SK-N-SH treated with all-trans-retinoic acid at 6 μM for 48 hours (cell line): ENCODE measurements around the gene ARID1A.

Experiments used
- CREB5 ChIP-seq: fragments of 250-450 bp; sonication (Bioruptor Pico); IDR thresholded peaks from 2 replicates; pipeline ENCODE4 v1.5.1; 2020; ENCODE audit warnings: low read depth, mild to moderate bottlenecking, moderate library complexity
- CSRNP3 ChIP-seq: fragments of 250-450 bp; sonication (Bioruptor Pico); IDR thresholded peaks from 2 replicates; pipeline ENCODE4 v1.5.1; 2021; ENCODE audit warnings: mild to moderate bottlenecking, moderate library complexity
- ESRRG ChIP-seq: fragments of 250-450 bp; sonication (Bioruptor Pico); IDR thresholded peaks from 2 replicates; pipeline ENCODE4 v1.6.1; 2021; ENCODE audit warnings: mild to moderate bottlenecking
- ISL1 ChIP-seq: fragments of 250-450 bp; sonication (Bioruptor Pico); IDR thresholded peaks from 2 replicates; pipeline ENCODE4 v2.1.2; 2022; ENCODE audit warnings: mild to moderate bottlenecking, moderate library complexity
- OSR1 ChIP-seq: fragments of 250-450 bp; sonication (Bioruptor Pico); IDR thresholded peaks from 2 replicates; pipeline ENCODE4 v1.8.0; 2022; ENCODE audit warnings: moderate library complexity, mild to moderate bottlenecking, inconsistent platforms
- PATZ1 ChIP-seq: fragments of 250-450 bp; sonication (Bioruptor Pico); IDR thresholded peaks from 2 replicates; pipeline ENCODE4 v1.8.0; 2020; ENCODE audit warnings: mild to moderate bottlenecking, moderate library complexity, borderline replicate concordance
- PPARA ChIP-seq: fragments of 250-450 bp; sonication (Bioruptor Pico); IDR thresholded peaks from 2 replicates; pipeline ENCODE4 v1.5.0; 2020; ENCODE audit warnings: mild to moderate bottlenecking, borderline replicate concordance
- RARB ChIP-seq: fragments of 250-450 bp; sonication (Bioruptor Pico); IDR thresholded peaks from 2 replicates; pipeline ENCODE4 v1.8.0; 2021; ENCODE audit warnings: mild to moderate bottlenecking, moderate library complexity
- TCF4 ChIP-seq: fragments of 250-450 bp; sonication (Bioruptor Pico); IDR thresholded peaks from 2 replicates; pipeline ENCODE4 v1.8.0; 2021; ENCODE audit warnings: mild to moderate bottlenecking, moderate library complexity, borderline replicate concordance
- ZFP30 ChIP-seq: fragments of 450-650 bp; formaldehyde crosslinking; IDR thresholded peaks from 2 replicates; pipeline ENCODE4 v1.5.0; 2022; ENCODE audit warnings: mild to moderate bottlenecking, moderate library complexity
- ZNF8 ChIP-seq: fragments of 450-650 bp; formaldehyde crosslinking; IDR thresholded peaks from 2 replicates; pipeline ENCODE4 v1.5.0; 2020; ENCODE audit warnings: mild to moderate bottlenecking, moderate library complexity

- no peak for TF ChIP-seq ESRRG (CRISPR knock-in tag)
- TF ChIP-seq RARB (CRISPR knock-in tag), result no peak
- TF ChIP-seq CREB5 (CRISPR knock-in tag), result no peak
- no peak for TF ChIP-seq PPARA (CRISPR knock-in tag)
- no peak for TF ChIP-seq PATZ1
- TF ChIP-seq CSRNP3 (CRISPR knock-in tag), result no peak
- TF ChIP-seq ZFP30, result no peak
- TF ChIP-seq ISL1, result no peak
- no peak for TF ChIP-seq OSR1 (CRISPR knock-in tag)
- TF ChIP-seq TCF4 (CRISPR knock-in tag), result no peak
- no peak for TF ChIP-seq ZNF8 (CRISPR knock-in tag)
These were observed 8.8 kb downstream of the ARID1A start for GRCh38 chr1:26704629-26705028.
